Esophagus muscularis mucosa (tissue), 4 donors: Measurements from ENCODE around the gene NFASC. TPM values are rescaled to one million over a fixed set of nuclear protein-coding genes. Genes with fewer than 3 reads are reported as not detected.

Experiments used
- DNase-seq: peaks from one replicate; pipeline ENCODE4 v3.0.0-alpha.2; 2017; ENCODE audit errors: extremely low spot score
- H3K27ac ChIP-seq, 4 donors: fragments of 200-600 bp; sonication (generic); replicated peaks in 1 of 4; 1 replicate in 3 of 4; 2 replicates in 1 of 4; pipeline ENCODE4 v1.5.1; 2016 to 2019; ENCODE audit warnings: mild to moderate bottlenecking in 1 of 4
- H3K27me3 ChIP-seq, 4 donors: fragments of 200-600 bp; sonication (generic); one replicate each; pipeline versions ENCODE4 v1.5.1 to v1.6.0; 2016 to 2019
- H3K36me3 ChIP-seq, 4 donors: fragments of 200-600 bp; sonication (generic); one replicate each; pipeline ENCODE4 v1.5.1; 2016 to 2019
- H3K4me1 ChIP-seq, 4 donors: fragments of 200-600 bp; sonication (generic); one replicate each; pipeline ENCODE4 v1.5.1; 2016 to 2019
- H3K4me3 ChIP-seq, 4 donors: fragments of 200-600 bp; sonication (generic); 1 replicate in 2 of 4; 2 replicates in 2 of 4; pipeline ENCODE4 v1.5.1; 2016 to 2019; ENCODE audit warnings: mild to moderate bottlenecking in 4 of 4, moderate library complexity in 1 of 4
- H3K9me3 ChIP-seq, 4 donors: fragments of 200-600 bp; sonication (generic); 1 replicate in 3 of 4; 2 replicates in 1 of 4; pipeline ENCODE4 v1.5.1; 2016 to 2019
- EP300 ChIP-seq: sonication (generic); formaldehyde crosslinking; IDR thresholded peaks from one replicate; pipeline ENCODE4 v1.6.1; 2017; ENCODE audit warnings: antibody characterized with exemption
- POLR2A ChIP-seq: fragments of 450-650 bp; IDR thresholded peaks from one replicate; pipeline ENCODE4 v1.6.1; 2017; ENCODE audit warnings: antibody characterized with exemption, moderate library complexity, mild to moderate bottlenecking, low read depth
- POLR2AphosphoS5 ChIP-seq, 2 donors: sonication (generic); formaldehyde crosslinking; IDR thresholded peaks; one replicate each; pipeline ENCODE4 v1.6.1; 2017; ENCODE audit warnings: antibody characterized with exemption in 2 of 2
- WGBS: methylation state at CpG from one replicate; pipeline ENCODE4 v1.1.5; 2018; 5-methylcytosine and 5-hydroxymethylcytosine counted together
- intact Hi-C: fragments of 100-400 bp; cut with DNase I; formaldehyde crosslinking; loops from one replicate; pipeline ENCODE4 v1.15.1; 2023
- total RNA-seq, 4 donors: library from RNA; depleted of rRNA; stranded (reverse); fragments of >200 nt; gene quantifications; one replicate each; pipeline versions ENCODE4 v1.1.0 to v1.2.1, GENCODE V29; 2016
- TF ChIP-seq, protein P1 (sequence below), 3 experiments: fragments of 200-600 bp in 2 of 3; fragments of 450-650 bp in 1 of 3; sonication (generic) in 2 of 3; IDR thresholded peaks; one replicate each; pipeline ENCODE4 v1.5.1; 2017 to 2019; ENCODE audit warnings: antibody characterized with exemption in 3 of 3, mild to moderate bottlenecking in 2 of 3, moderate library complexity in 1 of 3

The NFASC gene
- total RNA-seq, 4 donors from 2014 or later, result 31.1 to 122 (median 64.7) TPM

- no peaks in the 10 kb centered on the region for H3K27me3 ChIP-seq
- peaks cover 0 to 44% (median 22%) of the 10 kb centered on the region in 4 donors for H3K36me3 ChIP-seq
- no peak overlapping the region for H3K27ac ChIP-seq
- H3K9me3 ChIP-seq, result no peaks in the 10 kb centered on the region
- TF ChIP-seq POLR2A (no peak), EP300 (no peak), POLR2AphosphoS5 (IDR thresholded peaks at IDR 0.05) (no peak)
- TF ChIP-seq, protein P1, sequence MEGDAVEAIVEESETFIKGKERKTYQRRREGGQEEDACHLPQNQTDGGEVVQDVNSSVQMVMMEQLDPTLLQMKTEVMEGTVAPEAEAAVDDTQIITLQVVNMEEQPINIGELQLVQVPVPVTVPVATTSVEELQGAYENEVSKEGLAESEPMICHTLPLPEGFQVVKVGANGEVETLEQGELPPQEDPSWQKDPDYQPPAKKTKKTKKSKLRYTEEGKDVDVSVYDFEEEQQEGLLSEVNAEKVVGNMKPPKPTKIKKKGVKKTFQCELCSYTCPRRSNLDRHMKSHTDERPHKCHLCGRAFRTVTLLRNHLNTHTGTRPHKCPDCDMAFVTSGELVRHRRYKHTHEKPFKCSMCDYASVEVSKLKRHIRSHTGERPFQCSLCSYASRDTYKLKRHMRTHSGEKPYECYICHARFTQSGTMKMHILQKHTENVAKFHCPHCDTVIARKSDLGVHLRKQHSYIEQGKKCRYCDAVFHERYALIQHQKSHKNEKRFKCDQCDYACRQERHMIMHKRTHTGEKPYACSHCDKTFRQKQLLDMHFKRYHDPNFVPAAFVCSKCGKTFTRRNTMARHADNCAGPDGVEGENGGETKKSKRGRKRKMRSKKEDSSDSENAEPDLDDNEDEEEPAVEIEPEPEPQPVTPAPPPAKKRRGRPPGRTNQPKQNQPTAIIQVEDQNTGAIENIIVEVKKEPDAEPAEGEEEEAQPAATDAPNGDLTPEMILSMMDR (IDR thresholded peaks at IDR 0.05), result no peak
- H3K4me1 ChIP-seq, result peaks cover 7 to 19% (median 14%) of the 10 kb centered on the region in 4 donors
- WGBS, result 82% methylated on average over 6 of the region's 6 CpGs
- H3K4me3 ChIP-seq, result no peak overlapping the region
- intact Hi-C loops, result no loop called here
- no peak for DNase-seq
Measured at GRCh38 chr1:205017001-205017400, 146.3 kb downstream of the NFASC start.

DNA sequence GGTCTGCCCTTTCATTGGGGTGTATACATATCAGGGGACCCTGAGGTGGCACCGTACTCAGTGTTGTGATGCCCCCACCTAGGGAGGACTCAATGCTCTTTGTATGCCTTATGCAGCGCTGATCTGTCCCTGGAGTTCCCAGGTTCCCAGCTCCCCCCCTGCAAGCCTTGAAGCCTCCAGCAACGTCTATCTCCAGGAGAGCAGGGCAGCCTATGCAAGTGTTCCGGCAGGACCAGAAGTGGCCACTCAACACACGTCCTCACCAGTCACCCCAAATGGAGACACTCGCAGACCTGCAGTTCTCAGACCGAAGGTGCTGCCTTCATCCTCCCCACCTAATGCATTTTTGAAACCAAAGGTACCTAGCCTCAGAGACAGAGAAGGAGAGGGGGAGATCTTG is 147.1 kb downstream of the NFASC start:
- Histone ChIP-seq H3K36me3 (peaks cover 0 to 44% (median 22%) of the 10 kb centered on the region in 4 donors), H3K4me3 (no peak overlapping the region), H3K9me3 (no peaks in the 10 kb centered on the region), H3K27me3 (no peaks in the 10 kb centered on the region), H3K4me1 (peaks cover 7 to 19% (median 14%) of the 10 kb centered on the region in 4 donors), H3K27ac (no peak overlapping the region)
- intact Hi-C loops, result no loop called here
- no peak for DNase-seq
- WGBS, result 83% methylated on average over 6 of the region's 7 CpGs
- TF ChIP-seq POLR2AphosphoS5 (IDR thresholded peaks at IDR 0.05) (no peak), POLR2A (no peak), EP300 (no peak)
- TF ChIP-seq, protein P1 (IDR thresholded peaks at IDR 0.05), result no peak

- Histone ChIP-seq H3K4me3 (no peak overlapping the region), H3K36me3 (peaks cover 0 to 44% (median 22%) of the 10 kb centered on the region in 4 donors), H3K27ac (no peak overlapping the region), H3K9me3 (no peaks in the 10 kb centered on the region), H3K4me1 (peaks cover 7 to 15% (median 11%) of the 10 kb centered on the region in 4 donors), H3K27me3 (no peaks in the 10 kb centered on the region)
- intact Hi-C loops, result no loop called here
- 80% methylated on average over 1 of the region's 2 CpGs for WGBS
- no peak for TF ChIP-seq EP300
- no peak for DNase-seq
Measured at GRCh38 chr1:205018381-205018780, 147.7 kb downstream of the NFASC start.

- Histone ChIP-seq H3K9me3 (no peaks in the 10 kb centered on the region), H3K4me1 (no peaks in the 10 kb centered on the region), H3K4me3 (no peak overlapping the region), H3K36me3 (peaks cover 0 to 44% (median 21%) of the 10 kb centered on the region in 4 donors), H3K27me3 (no peaks in the 10 kb centered on the region), H3K27ac (no peak overlapping the region)
- DNase-seq, result no peak
- TF ChIP-seq, protein P1 (IDR thresholded peaks at IDR 0.05), result no peak
- TF ChIP-seq POLR2A, result no peak
- 100% methylated on average over 2 of the region's 9 CpGs for WGBS
- intact Hi-C loops, result no loop called here
Measured at GRCh38 chr1:205020466-205020865, 149.8 kb downstream of the NFASC start.

DNA sequence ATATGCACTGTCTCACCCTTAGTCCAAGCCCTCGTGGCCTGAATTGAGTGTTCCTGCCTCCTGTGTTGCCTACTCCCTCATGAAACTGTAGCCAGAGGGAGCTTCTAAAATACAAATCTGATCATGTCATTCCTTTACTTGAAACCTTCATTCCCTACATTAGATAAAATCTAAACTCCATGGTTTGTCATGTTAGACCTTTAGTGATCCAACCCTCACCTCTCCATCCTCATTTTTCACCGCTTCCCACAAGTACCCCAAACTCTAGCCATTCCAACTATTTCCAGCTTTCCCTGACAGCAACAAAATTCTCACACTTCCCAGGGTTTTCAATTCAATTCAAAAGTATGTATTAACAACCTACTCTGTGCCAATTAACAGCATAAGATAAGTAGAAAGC is 154.0 kb downstream of the NFASC start:
- WGBS, result 86% methylated on average over 2 of the region's 2 CpGs
- intact Hi-C loops, result no loop called here
- TF ChIP-seq POLR2A (no peak), EP300 (no peak), POLR2AphosphoS5 (IDR thresholded peaks at IDR 0.05) (no peak)
- TF ChIP-seq, protein P1 (IDR thresholded peaks at IDR 0.05), result no peak

More for the DNA sequence above, 154.0 kb downstream of the NFASC start:
- no peaks in the 10 kb centered on the region for H3K9me3 ChIP-seq
- H3K27me3 ChIP-seq, result peaks cover 0 to 13% (median 0%) of the 10 kb centered on the region in 4 donors
- H3K27ac ChIP-seq, result no peak overlapping the region
- H3K4me1 ChIP-seq, result no peaks in the 10 kb centered on the region
- H3K36me3 ChIP-seq, result peaks cover 0 to 5% (median 1%) of the 10 kb centered on the region in 4 donors
- no peak overlapping the region for H3K4me3 ChIP-seq
- DNase-seq, result no peak
